ENCODE measurements around the gene CALML6. TPM values are rescaled to one million over a fixed set of nuclear protein-coding genes. Genes with fewer than 3 reads are reported as not detected.

Gene CALML6
- total and polyA plus RNA-seq, 2 of the 8 experiments (the other 6 are each of a cell fraction or from before 2014, with no cell fraction given) = 0.54 to 1.3 TPM

- H3K23ac ChIP-seq (ENCODE audit: insufficient read length) = no peak overlapping the region
- no peak overlapping the region for H4K5ac ChIP-seq (ENCODE audit: insufficient read length, low read depth, low read length)
- no peak for DNase-seq (ENCODE audit: low read depth in 1 of 2, low spot score in 2 of 2)
- no peak for TF ChIP-seq KDM5A (IDR thresholded peaks at IDR 0.05; ENCODE audit: low read length)
- no peak for TF ChIP-seq FOSL1 (IDR thresholded peaks at IDR 0.05; ENCODE audit: insufficient read depth, low read depth, low read length)
- peak; percentile 40; the same call in 1 of the 2 replicates for TF ChIP-seq MAX (IDR thresholded peaks at IDR 0.05)
- TF ChIP-seq SP2 (IDR thresholded peaks at IDR 0.05; ENCODE audit: low read length) = no peak
- ChIA-PET POLR2A (ENCODE audit: partially characterized antibody) (interaction anchor here (1.0 to 2.5 kb wide), 8 partner anchors 9 to 136 kb away, joined by 3 to 10 read pairs (median 4); no protein-coding TSS in a partner anchor), CTCF (ENCODE audit: partially characterized antibody) (interaction anchor here (0.7 to 9.7 kb wide), 23 partner anchors 10 to 144 kb away, joined by 3 to 74 read pairs (median 4); no protein-coding TSS in a partner anchor)
- H3K9me3 ChIP-seq (ENCODE audit: insufficient read depth in 2 of 2, low read depth in 1 of 2, low read length in 1 of 2) = no peaks in the 10 kb centered on the region
- FAIRE-seq = no peak
- no peak overlapping the region for H3K4ac ChIP-seq (replicated peaks; ENCODE audit: insufficient read length, low read depth, low read length)
- H2BK15ac ChIP-seq (ENCODE audit: low read length) = peak overlapping the region; percentile 61; the same call in 1 of the 2 replicates
- peak overlapping the region; percentile 59 for H3K56ac ChIP-seq (replicated peaks; ENCODE audit: insufficient read length, low read depth, low read length)
- no peak overlapping the region for H2AFZ ChIP-seq (ENCODE audit: low read length)
- peak overlapping the region; percentile 71; the same call in 1 of the 2 replicates for H2BK5ac ChIP-seq (ENCODE audit: low read depth, low read length)
- H4K8ac ChIP-seq (ENCODE audit: extremely low read depth, insufficient read depth, low read length) = peak overlapping the region; percentile 39; the same call in 1 of the 2 replicates
- H2BK20ac ChIP-seq (ENCODE audit: low read length) = no peak overlapping the region
- H3K4me2 ChIP-seq (ENCODE audit: insufficient read depth in 1 of 2, low read depth in 2 of 2, low read length in 2 of 2) = peak overlapping the region; percentile 63 to 93
- no peaks in the 10 kb centered on the region for H3K79me2 ChIP-seq (ENCODE audit: control insufficient read depth in 1 of 2, insufficient read depth in 2 of 2, low read length in 2 of 2)
- peak overlapping the region; percentile 49 to 83 (median 66) for H3K4me3 ChIP-seq (ENCODE audit: extremely low read depth in 1 of 4, insufficient read depth in 2 of 4, low read depth in 3 of 4, low read length in 4 of 4)
- no peaks in the 10 kb centered on the region for H3K79me1 ChIP-seq (ENCODE audit: low read depth, low read length)
- no peak overlapping the region for H2AK5ac ChIP-seq (ENCODE audit: low read depth, low read length)
- H3K14ac ChIP-seq (ENCODE audit: insufficient read length) = no peak overlapping the region
- H3K27ac ChIP-seq (ENCODE audit: low read depth, low read length) = no peak overlapping the region
- peak overlapping the region; percentile 97; the same call in 1 of the 2 replicates for H3K18ac ChIP-seq (ENCODE audit: extremely low read depth, low read length)
- no peaks in the 10 kb centered on the region for H3K27me3 ChIP-seq (replicated peaks in 1 of 4; ENCODE audit: control insufficient read depth in 3 of 4, extremely low read depth in 1 of 4, insufficient read depth in 3 of 4, low read length in 3 of 4)
- 67% methylated on average over 3 of the region's 21 CpGs; no CpG with 5 or more reads in 1 of the 2 experiments for WGBS, 2 experiments (ENCODE audit: extremely low coverage in 1 of 2, insufficient coverage in 1 of 2, insufficient read length in 1 of 2, insufficient replicate concordance in 2 of 2, low coverage in 1 of 2, low lambda C conversion rate in 2 of 2, missing lambda C conversion rate in 1 of 2)
- no peaks in the 10 kb centered on the region for H3K36me3 ChIP-seq (ENCODE audit: control insufficient read depth in 2 of 4, insufficient read depth in 4 of 4, low read length in 3 of 4)
- peak overlapping the region in 3 of 4 experiments; percentile 38 to 85 (median 52); a peak in 3 of 7 replicates for H3K9ac ChIP-seq (replicated peaks in 1 of 4; ENCODE audit: extremely low read depth in 1 of 4, low read depth in 3 of 4, low read length in 3 of 4)
- no peak overlapping the region for H2BK12ac ChIP-seq (ENCODE audit: low read depth, low read length)
- H4K91ac ChIP-seq (replicated peaks; ENCODE audit: insufficient read length, low read length) = peak overlapping the region; percentile 55
- no peak overlapping the region for H2BK120ac ChIP-seq (replicated peaks; ENCODE audit: low read depth, low read length)
- H3K23me2 ChIP-seq (ENCODE audit: low read depth, low read length) = peaks cover 5% of the 10 kb centered on the region; the same call in 1 of the 2 replicates
- peaks cover 0 to 10% (median 5%) of the 10 kb centered on the region in 4 experiments; a peak in 5 of 7 replicates for H3K4me1 ChIP-seq (replicated peaks in 1 of 4; ENCODE audit: control insufficient read depth in 3 of 4, insufficient read depth in 4 of 4, low read length in 3 of 4)
- no peaks in the 10 kb centered on the region for H4K20me1 ChIP-seq (replicated peaks in 1 of 2; ENCODE audit: control insufficient read depth in 1 of 2, insufficient read depth in 2 of 2, low read length in 2 of 2)
These were observed 6.6 kb upstream of the CALML6 start for GRCh38 chr1:1908506-1908791.
